Right lobe of liver (tissue), 6 donors: ENCODE measurements around the gene TJP3. TPM values are rescaled to one million over a fixed set of nuclear protein-coding genes. Genes with fewer than 3 reads are reported as not detected.

Experiments
- ATAC-seq, 4 donors: fragments of 200-7000 bp; cut with Tn5 transposase; one replicate each; pipeline ENCODE4 v1.9.1; 2020; ENCODE audit warnings: mild to moderate bottlenecking in 4 of 4, moderate library complexity in 4 of 4
- DNase-seq, 3 donors: peaks; one replicate each; pipeline ENCODE4 v3.0.0-alpha.2; 2020
- H3K27ac ChIP-seq, 3 donors: fragments of 200-600 bp; one replicate each; pipeline ENCODE4 v1.8.0; 2022
- H3K27me3 ChIP-seq, 2 donors: fragments of 200-600 bp; one replicate each; pipeline ENCODE4 v1.8.0; 2022
- H3K36me3 ChIP-seq, 4 donors: fragments of 200-600 bp; sonication (generic) in 1 of 4; one replicate each; pipeline versions ENCODE4 v1.5.1 to v1.8.0; 2017 to 2022; ENCODE audit warnings: control low read depth in 1 of 4
- H3K4me1 ChIP-seq, 4 donors: fragments of 200-600 bp; sonication (generic) in 1 of 4; one replicate each; pipeline versions ENCODE4 v1.5.1 to v1.8.0; 2017 to 2022; ENCODE audit warnings: control low read depth in 1 of 4
- H3K4me3 ChIP-seq, 3 donors: fragments of 200-600 bp; one replicate each; pipeline ENCODE4 v1.8.0; 2022
- H3K9me3 ChIP-seq, 4 donors: fragments of 200-600 bp; sonication (generic) in 1 of 4; one replicate each; pipeline versions ENCODE4 v1.5.1 to v1.8.0; 2017 to 2022; ENCODE audit warnings: control low read depth in 1 of 4
- CTCF ChIP-seq, 4 donors: fragments of 200-600 bp in 3 of 4; fragments of 450-650 bp in 1 of 4; IDR thresholded peaks; one replicate each; pipeline versions ENCODE4 v1.5.1 to v1.8.0; 2016 to 2022; ENCODE audit warnings: antibody characterized with exemption in 4 of 4, mild to moderate bottlenecking in 2 of 4
- POLR2A ChIP-seq: fragments of 450-650 bp; IDR thresholded peaks from one replicate; pipeline ENCODE4 v1.6.1; 2017; ENCODE audit warnings: antibody characterized with exemption, mild to moderate bottlenecking
- WGBS: methylation state at CpG from one replicate; pipeline ENCODE4 v1.1.6; 2018; ENCODE audit warnings: low coverage, low lambda C conversion rate; ENCODE audit not compliant: insufficient coverage; ENCODE audit errors: missing lambda C conversion rate; 5-methylcytosine and 5-hydroxymethylcytosine counted together
- intact Hi-C, 2 donors: fragments of 100-400 bp; cut with DNase I; formaldehyde crosslinking; loops; one replicate each; pipeline versions ENCODE4 v1.11.2 to v1.14.1; 2022
- small RNA-seq, 2 experiments: library from RNA; depleted of rRNA; stranded (forward); fragments of <200 nt; gene quantifications; one replicate each; pipeline ENCODE3, GENCODE V24; 2016
- total RNA-seq, 6 experiments: library from RNA; depleted of rRNA in 2 of 6; stranded (reverse); fragments of >200 nt in 2 of 6; fragmentation: NEBNext Ultra II Directional in 3 of 6; extraction: Animal tissue kit (Norgen Biotek cat#: 25700) in 3 of 6; gene quantifications; one replicate each; pipeline versions ENCODE4 v1.1.0 to v1.2.4, GENCODE V29; 2016 to 2023
- donor health status: DM: no; HTN: yes; CAD: no.
- donor health status: DM: no; HTN: no; CAD: no.
- donor health status: DM: no; HTN: no; CAD: no.
- donor health status: DM: no; HTN: yes; CAD: no.
- donor health status: DM: no; HTN: yes; CAD: no.

TJP3 gene
- total RNA-seq, 6 experiments from 2014 or later = 7.9 to 27.0 (median 16.5) TPM

- Histone ChIP-seq H3K4me3 (no peak overlapping the region), H3K27me3 (no peaks in the 10 kb centered on the region), H3K4me1 (no peaks in the 10 kb centered on the region), H3K27ac (no peak overlapping the region), H3K9me3 (no peaks in the 10 kb centered on the region), H3K36me3 (no peaks in the 10 kb centered on the region)
- WGBS = 66% methylated on average over 3 of the region's 3 CpGs
- DNase-seq = no peak
- intact Hi-C loops = no loop called here
- TF ChIP-seq POLR2A = no peak
- no peak for TF ChIP-seq CTCF (IDR thresholded peaks at IDR 0.05)
- no peak for ATAC-seq
These were observed 83.9 kb downstream of the TJP3 start for GRCh38 chr19:3792114-3792513.

- intact Hi-C loops = no loop called here
- DNase-seq (no peak), ATAC-seq (no peak)
- Histone ChIP-seq H3K27me3 (no peaks in the 10 kb centered on the region), H3K27ac (no peak overlapping the region), H3K36me3 (no peaks in the 10 kb centered on the region), H3K4me1 (no peaks in the 10 kb centered on the region), H3K9me3 (no peaks in the 10 kb centered on the region), H3K4me3 (no peak overlapping the region)
- WGBS = 85% methylated on average over 3 of the region's 3 CpGs
- TF ChIP-seq POLR2A = no peak
- TF ChIP-seq CTCF (IDR thresholded peaks at IDR 0.05) = no peak
These were observed 85.6 kb downstream of the TJP3 start for GRCh38 chr19:3793799-3794198.

GRCh38 chr19:3796358-3796757 lies 88.2 kb downstream of the TJP3 start:
- Histone ChIP-seq H3K4me3 (no peak overlapping the region), H3K27me3 (no peaks in the 10 kb centered on the region), H3K4me1 (no peaks in the 10 kb centered on the region), H3K27ac (no peak overlapping the region), H3K9me3 (no peaks in the 10 kb centered on the region), H3K36me3 (no peaks in the 10 kb centered on the region)
- no peak for TF ChIP-seq POLR2A
- no peak for TF ChIP-seq CTCF (IDR thresholded peaks at IDR 0.05)
- intact Hi-C loops = no loop called here
- DNase-seq (no peak), ATAC-seq (no peak)
- WGBS = 73% methylated on average over 1 of the region's 2 CpGs

GRCh38 chr19:3798137-3798536 lies 90.0 kb downstream of the TJP3 start:
- no peak for DNase-seq
- TF ChIP-seq CTCF (IDR thresholded peaks at IDR 0.05) = no peak
- TF ChIP-seq POLR2A = no peak
- Histone ChIP-seq H3K4me1 (no peaks in the 10 kb centered on the region), H3K9me3 (no peaks in the 10 kb centered on the region), H3K27me3 (peaks cover 0 to 6% of the 10 kb centered on the region in 2 donors), H3K36me3 (no peaks in the 10 kb centered on the region), H3K27ac (no peak overlapping the region), H3K4me3 (no peak overlapping the region)
- intact Hi-C loops = no loop called here
- ATAC-seq = peak in 1 of 4 donors; percentile 30
- 28% methylated on average over 6 of the region's 6 CpGs for WGBS

Small RNA genes lying within 50 kb of the gene (small RNA-seq; reads per million reads assigned to genes)
- gene AC005777.1 = 0 reads per million in 2 experiments

Other genes starting within 250 kb of the TJP3 start
- gene SMIM24, start 227.9 kb upstream of the TJP3 start, total RNA-seq = 10 to 100 TPM in 1 of 6 experiments, 1 to 10 TPM in 4, not detected in 1; 2.1 to 38.1 (median 6.6) TPM
- gene SMIM44, start 224.9 kb upstream of the TJP3 start, total RNA-seq = not detected
- gene DOHH, start 207.7 kb upstream of the TJP3 start, total RNA-seq = 10 to 100 TPM in 1 of 6 experiments, 1 to 10 TPM in 5; 3.7 to 16.7 (median 4.9) TPM
- gene FZR1, start 202.1 kb upstream of the TJP3 start, total RNA-seq = 10 to 100 TPM; 18.7 to 34.1 (median 23.8) TPM
- 1 to 10 TPM in 3 of 6 experiments, not detected in 3; 1.1 to 1.6 (median 1.3) TPM for gene TEKTIP1, start 169.2 kb upstream of the TJP3 start, total RNA-seq
- 100 to 1,000 TPM in 1 of 6 experiments, 10 to 100 TPM in 5; 23.8 to 114 (median 31.5) TPM for gene MFSD12, start 150.8 kb upstream of the TJP3 start, total RNA-seq
- 10 to 100 TPM; 30.7 to 58.6 (median 33.3) TPM for gene HMG20B, start 135.4 kb upstream of the TJP3 start, total RNA-seq
- 1 to 10 TPM in 2 of 6 experiments, under 1 TPM in 4; 0.51 to 1.6 (median 0.80) TPM for gene GIPC3, start 122.9 kb upstream of the TJP3 start, total RNA-seq
- gene TBXA2R, start 101.5 kb upstream of the TJP3 start, total RNA-seq = 10 to 100 TPM in 1 of 6 experiments, 1 to 10 TPM in 5; 2.8 to 10.4 (median 4.7) TPM
- 10 to 100 TPM in 4 of 6 experiments, 1 to 10 TPM in 2; 8.4 to 14.9 (median 10.3) TPM for gene CACTIN, start 81.6 kb upstream of the TJP3 start, total RNA-seq
- gene PIP5K1C, start 7.9 kb upstream of the TJP3 start, total RNA-seq = 1 to 10 TPM; 5.3 to 9.8 (median 7.6) TPM
- 10 to 100 TPM; 10.1 to 24.1 (median 12.6) TPM for gene APBA3, start 53.3 kb downstream of the TJP3 start, total RNA-seq
- 10 to 100 TPM; 52.5 to 81.2 (median 61.9) TPM for gene MRPL54, start 54.3 kb downstream of the TJP3 start, total RNA-seq
- not detected for gene RAX2, start 63.8 kb downstream of the TJP3 start, total RNA-seq
- 1 to 10 TPM in 3 of 6 experiments, under 1 TPM in 3; 0.49 to 2.5 (median 0.90) TPM for gene MATK, start 78.0 kb downstream of the TJP3 start, total RNA-seq
- not detected for gene ZFR2, start 160.7 kb downstream of the TJP3 start, total RNA-seq
- gene ATCAY, start 172.3 kb downstream of the TJP3 start, total RNA-seq = not detected
- gene NMRK2, start 224.7 kb downstream of the TJP3 start, total RNA-seq = under 1 TPM in 1 of 6 experiments, not detected in 5; 0.17 TPM